Activated CD4-positive, alpha-beta T cell treated with anti-CD3 and anti-CD28 coated beads, Interleukin-2, amount 10 ng/mL, durations not matched to agents 7 days and 5 days (primary cell): ENCODE data around the gene TREX2. TPM values are rescaled to one million over a fixed set of nuclear protein-coding genes. Genes with fewer than 3 reads are reported as not detected.

ENCODE experiments used
- total RNA-seq, 2 experiments: library from RNA; stranded (reverse); gene quantifications; one replicate each; pipeline ENCODE4 v1.2.3, GENCODE V29; 2021

Gene TREX2
- total RNA-seq, 2 experiments from 2014 or later: 3.0 to 3.4 TPM

Other genes with a start within 250 kb of the TREX2 start
- not detected for gene PNMA6F, start 124.3 kb downstream of the TREX2 start, total RNA-seq
- 10 to 100 TPM; 17.4 to 20.2 TPM for gene ZNF275, start 111.9 kb downstream of the TREX2 start, total RNA-seq
- gene PNMA6E, start 44.7 kb downstream of the TREX2 start, total RNA-seq: not detected
- under 1 TPM; 0.52 to 0.60 TPM for gene ZFP92, start 34.6 kb downstream of the TREX2 start, total RNA-seq
- 10 to 100 TPM; 37.6 to 45.9 TPM for gene HAUS7, start 24.5 kb upstream of the TREX2 start, total RNA-seq
- gene BGN, start 48.9 kb upstream of the TREX2 start, total RNA-seq: not detected
- gene ATP2B3, start 71.6 kb upstream of the TREX2 start, total RNA-seq: under 1 TPM in 1 of 2 experiments, not detected in 1; 0.05 TPM
- 10 to 100 TPM; 22.5 to 23.8 TPM for gene CCNQ, start 153.1 kb upstream of the TREX2 start, total RNA-seq
- not detected for gene DUSP9, start 201.1 kb upstream of the TREX2 start, total RNA-seq
- gene PNCK, start 227.8 kb upstream of the TREX2 start, total RNA-seq: not detected
- under 1 TPM; 0.65 to 0.69 TPM for gene SLC6A8, start 241.9 kb upstream of the TREX2 start, total RNA-seq